ENCODE data around the gene SERPIND1.

The SERPIND1 gene

DNA sequence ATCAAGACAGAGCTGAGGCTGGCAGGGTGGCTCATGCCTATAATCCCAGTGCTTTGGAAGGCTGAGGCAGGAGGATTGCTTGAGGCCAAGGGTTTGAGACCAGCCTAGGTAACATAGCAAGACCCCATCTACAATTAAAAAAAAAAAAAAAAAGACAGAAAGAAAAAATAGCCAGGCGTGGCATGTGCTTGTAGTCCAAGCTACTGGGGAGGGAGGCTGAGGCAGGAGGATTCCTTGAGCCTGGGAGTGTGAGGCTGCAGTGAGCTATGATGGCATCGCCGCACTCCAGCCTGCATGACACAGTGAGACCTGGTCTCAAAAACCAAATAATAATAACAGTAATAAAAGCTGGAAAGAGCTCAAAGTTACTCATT lies 9.4 kb downstream of the SERPIND1 start:
- Histone ChIP-seq H3K4me1 (ENCODE audit: control insufficient read depth, low read depth, low read length) (peaks cover 4% of the 10 kb centered on the region), H3K9ac (ENCODE audit: low read length) (no peak overlapping the region), H2BK120ac (ENCODE audit: low read depth, low read length) (no peak overlapping the region)

DNA sequence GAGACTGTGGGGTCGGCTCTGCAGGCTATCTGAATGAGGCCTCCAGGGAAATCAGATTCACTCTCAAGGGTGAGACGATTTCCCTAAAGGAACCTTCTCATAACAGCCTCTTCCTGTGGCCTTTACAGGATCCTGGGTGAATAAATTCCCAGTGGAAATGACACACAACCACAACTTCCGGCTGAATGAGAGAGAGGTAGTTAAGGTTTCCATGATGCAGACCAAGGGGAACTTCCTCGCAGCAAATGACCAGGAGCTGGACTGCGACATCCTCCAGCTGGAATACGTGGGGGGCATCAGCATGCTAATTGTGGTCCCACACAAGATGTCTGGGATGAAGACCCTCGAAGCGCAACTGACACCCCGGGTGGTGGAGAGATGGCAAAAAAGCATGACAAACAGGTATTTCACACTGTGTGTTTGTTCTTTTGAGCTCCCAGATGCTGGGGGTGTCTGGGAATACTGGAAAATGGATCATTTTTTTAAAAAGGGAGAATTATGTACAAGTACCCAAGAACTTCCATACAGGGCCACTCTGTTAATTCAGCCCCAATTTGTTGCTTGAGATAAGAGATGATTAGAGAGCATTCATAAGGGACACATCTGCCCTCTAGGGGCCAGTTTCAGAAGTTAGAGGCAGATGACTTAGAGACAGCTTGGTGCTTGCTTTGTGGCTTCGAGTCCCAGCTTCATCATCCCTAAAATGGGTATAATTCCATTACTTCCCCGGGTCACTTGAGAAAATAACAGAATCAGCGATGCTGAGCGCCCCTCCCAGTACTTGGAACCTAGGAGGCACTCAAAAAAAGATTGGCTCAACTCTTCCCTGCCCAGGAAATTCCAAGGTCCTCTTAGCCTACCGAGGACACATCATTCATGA lies 10.2 kb downstream of the SERPIND1 start:
- Histone ChIP-seq H3K79me2 (ENCODE audit: control insufficient read depth, insufficient read depth, low read length) (no peaks in the 10 kb centered on the region), H3K79me1 (ENCODE audit: low read length) (no peaks in the 10 kb centered on the region), H2AK5ac (ENCODE audit: low read length) (no peak overlapping the region), H3K56ac (ENCODE audit: low read length) (peak overlapping the region; percentile 31), H3K4me2 (ENCODE audit: low read length) (no peak overlapping the region), H3K27me3 (ENCODE audit: insufficient read depth, low read length, poor library complexity) (no peaks in the 10 kb centered on the region), H3K18ac (ENCODE audit: low read length) (no peak overlapping the region), H2BK15ac (replicated peaks; ENCODE audit: low read depth) (no peak overlapping the region), H2BK120ac (ENCODE audit: low read depth, low read length) (no peak overlapping the region), H3K9ac (ENCODE audit: low read length) (no peak overlapping the region), H3K4me1 (ENCODE audit: control insufficient read depth, low read depth, low read length) (peaks cover 4% of the 10 kb centered on the region), H3K4me3 (ENCODE audit: low read length) (no peak overlapping the region), H3K23ac (ENCODE audit: low read length) (no peak overlapping the region), H2BK5ac (ENCODE audit: low read length) (no peak overlapping the region), H4K5ac (ENCODE audit: low read length) (no peak overlapping the region), H3K4ac (ENCODE audit: low read depth, low read length) (no peak overlapping the region), H4K8ac (ENCODE audit: low read depth, low read length) (no peak overlapping the region), H3K27ac (ENCODE audit: low read depth, low read length) (no peak overlapping the region), H3K36me3 (ENCODE audit: control insufficient read depth, insufficient read depth, low read length) (no peaks in the 10 kb centered on the region)
- no CpG with 5 or more reads among the region's 14 CpGs for WGBS (ENCODE audit: extremely low coverage, insufficient coverage, low lambda C conversion rate)
- peak; percentile 83 for DNase-seq

More for the DNA sequence above, 9.4 kb downstream of the SERPIND1 start:
- no CpG with 5 or more reads among the region's 3 CpGs for WGBS (ENCODE audit: extremely low coverage, insufficient coverage, low lambda C conversion rate)
- Histone ChIP-seq H3K36me3 (ENCODE audit: control insufficient read depth, insufficient read depth, low read length) (no peaks in the 10 kb centered on the region), H3K56ac (ENCODE audit: low read length) (no peak overlapping the region), H2AK5ac (ENCODE audit: low read length) (no peak overlapping the region), H3K4me3 (ENCODE audit: low read length) (no peak overlapping the region), H4K8ac (ENCODE audit: low read depth, low read length) (no peak overlapping the region), H2BK5ac (ENCODE audit: low read length) (no peak overlapping the region), H3K27me3 (ENCODE audit: insufficient read depth, low read length, poor library complexity) (no peaks in the 10 kb centered on the region), H4K5ac (ENCODE audit: low read length) (no peak overlapping the region), H3K4me2 (ENCODE audit: low read length) (no peak overlapping the region), H2BK15ac (replicated peaks; ENCODE audit: low read depth) (no peak overlapping the region), H3K27ac (ENCODE audit: low read depth, low read length) (no peak overlapping the region), H3K79me2 (ENCODE audit: control insufficient read depth, insufficient read depth, low read length) (no peaks in the 10 kb centered on the region), H3K79me1 (ENCODE audit: low read length) (no peaks in the 10 kb centered on the region), H3K18ac (ENCODE audit: low read length) (no peak overlapping the region), H3K23ac (ENCODE audit: low read length) (no peak overlapping the region), H3K4ac (ENCODE audit: low read depth, low read length) (no peak overlapping the region)
- no peak for DNase-seq

DNA sequence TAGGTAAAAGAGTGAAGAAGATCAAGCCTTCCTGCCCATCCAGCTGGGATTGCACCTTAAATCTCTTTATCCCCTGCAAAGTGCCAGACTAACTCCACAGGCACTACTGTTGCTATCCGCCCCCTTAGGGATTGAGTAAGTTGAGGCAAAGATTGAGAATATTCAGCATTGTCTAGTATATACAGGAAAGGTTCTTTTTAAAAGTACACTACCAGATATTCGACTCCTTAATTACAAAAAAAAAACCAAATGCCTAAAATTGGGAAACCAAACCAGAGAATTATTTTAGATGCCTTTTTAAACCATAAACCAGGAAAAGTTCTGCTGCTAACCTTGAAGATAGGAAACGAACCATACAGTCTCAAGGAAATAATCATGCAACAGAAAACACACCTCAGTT lies 11.5 kb downstream of the SERPIND1 start:
- Histone ChIP-seq H3K27me3 (ENCODE audit: insufficient read depth, low read length, poor library complexity) (no peaks in the 10 kb centered on the region), H3K4me2 (ENCODE audit: low read length) (no peak overlapping the region), H4K8ac (ENCODE audit: low read depth, low read length) (no peak overlapping the region), H3K79me2 (ENCODE audit: control insufficient read depth, insufficient read depth, low read length) (no peaks in the 10 kb centered on the region), H4K5ac (ENCODE audit: low read length) (no peak overlapping the region), H2BK5ac (ENCODE audit: low read length) (no peak overlapping the region), H3K4me1 (ENCODE audit: control insufficient read depth, low read depth, low read length) (peaks cover 4% of the 10 kb centered on the region), H3K27ac (ENCODE audit: low read depth, low read length) (no peak overlapping the region), H3K4ac (ENCODE audit: low read depth, low read length) (no peak overlapping the region), H3K18ac (ENCODE audit: low read length) (no peak overlapping the region), H2BK120ac (ENCODE audit: low read depth, low read length) (no peak overlapping the region), H2AK5ac (ENCODE audit: low read length) (no peak overlapping the region), H3K23ac (ENCODE audit: low read length) (no peak overlapping the region), H3K79me1 (ENCODE audit: low read length) (no peaks in the 10 kb centered on the region), H2BK15ac (replicated peaks; ENCODE audit: low read depth) (no peak overlapping the region), H3K56ac (ENCODE audit: low read length) (no peak overlapping the region), H3K36me3 (ENCODE audit: control insufficient read depth, insufficient read depth, low read length) (no peaks in the 10 kb centered on the region), H3K4me3 (ENCODE audit: low read length) (no peak overlapping the region), H3K9ac (ENCODE audit: low read length) (no peak overlapping the region)
- WGBS (ENCODE audit: extremely low coverage, insufficient coverage, low lambda C conversion rate): no CpG with 5 or more reads among the region's 3 CpGs
- peak; percentile 42 for DNase-seq

DNA sequence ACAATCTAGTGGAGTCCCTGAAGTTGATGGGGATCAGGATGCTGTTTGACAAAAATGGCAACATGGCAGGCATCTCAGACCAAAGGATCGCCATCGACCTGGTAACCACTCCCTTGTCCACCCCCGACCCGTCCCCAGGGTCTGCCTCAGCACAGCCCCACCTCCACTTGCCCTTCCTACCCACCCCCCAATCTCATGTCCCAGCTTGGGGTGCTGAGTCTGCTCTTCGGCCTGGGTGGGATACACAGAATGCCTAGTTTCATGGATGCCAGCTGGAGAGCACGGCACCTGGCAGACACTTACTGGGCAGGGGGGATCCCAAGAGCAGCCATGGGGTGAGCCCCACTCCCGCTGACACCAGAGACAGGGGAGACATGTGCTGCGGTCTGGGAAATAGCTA lies 12.1 kb downstream of the SERPIND1 start:
- H2BK5ac ChIP-seq (ENCODE audit: low read length): no peak overlapping the region
- H3K36me3 ChIP-seq (ENCODE audit: control insufficient read depth, insufficient read depth, low read length): no peaks in the 10 kb centered on the region
- no peaks in the 10 kb centered on the region for H3K27me3 ChIP-seq (ENCODE audit: insufficient read depth, low read length, poor library complexity)
- no peak overlapping the region for H3K56ac ChIP-seq (ENCODE audit: low read length)
- no peak overlapping the region for H2BK120ac ChIP-seq (ENCODE audit: low read depth, low read length)
- H3K4ac ChIP-seq (ENCODE audit: low read depth, low read length): no peak overlapping the region
- H3K4me1 ChIP-seq (ENCODE audit: control insufficient read depth, low read depth, low read length): peaks cover 4% of the 10 kb centered on the region
- H4K8ac ChIP-seq (ENCODE audit: low read depth, low read length): no peak overlapping the region
- H2BK15ac ChIP-seq (replicated peaks; ENCODE audit: low read depth): no peak overlapping the region
- H3K4me2 ChIP-seq (ENCODE audit: low read length): no peak overlapping the region
- no peak overlapping the region for H3K23ac ChIP-seq (ENCODE audit: low read length)
- no peaks in the 10 kb centered on the region for H3K79me1 ChIP-seq (ENCODE audit: low read length)
- H3K18ac ChIP-seq (ENCODE audit: low read length): no peak overlapping the region
- H3K4me3 ChIP-seq (ENCODE audit: low read length): no peak overlapping the region
- DNase-seq: no peak
- no peak overlapping the region for H3K27ac ChIP-seq (ENCODE audit: low read depth, low read length)
- H2AK5ac ChIP-seq (ENCODE audit: low read length): no peak overlapping the region
- no peaks in the 10 kb centered on the region for H3K79me2 ChIP-seq (ENCODE audit: control insufficient read depth, insufficient read depth, low read length)
- no CpG with 5 or more reads among the region's 8 CpGs for WGBS (ENCODE audit: extremely low coverage, insufficient coverage, low lambda C conversion rate)
- no peak overlapping the region for H3K9ac ChIP-seq (ENCODE audit: low read length)
- no peak overlapping the region for H4K5ac ChIP-seq (ENCODE audit: low read length)

DNA sequence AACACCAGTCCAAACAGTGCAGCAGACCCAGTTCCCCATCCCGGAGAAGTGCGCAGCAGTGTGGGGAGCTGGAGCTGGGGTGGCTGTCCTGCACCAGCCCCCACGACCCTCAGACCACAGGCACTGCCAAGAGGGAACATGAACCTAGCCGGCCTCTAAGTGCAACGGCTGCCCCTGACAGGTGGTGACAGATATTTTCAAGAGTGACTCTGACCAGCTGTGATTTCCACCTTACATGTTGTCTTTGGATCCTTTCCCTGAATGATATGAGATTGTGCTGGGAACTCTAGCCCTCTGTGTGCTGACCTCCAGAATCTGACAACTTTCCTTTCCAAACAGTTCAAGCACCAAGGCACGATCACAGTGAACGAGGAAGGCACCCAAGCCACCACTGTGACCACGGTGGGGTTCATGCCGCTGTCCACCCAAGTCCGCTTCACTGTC lies 12.6 kb downstream of the SERPIND1 start:
- Histone ChIP-seq H3K27ac (ENCODE audit: low read depth, low read length) (no peak overlapping the region), H3K4me2 (ENCODE audit: low read length) (no peak overlapping the region), H3K9ac (ENCODE audit: low read length) (no peak overlapping the region), H3K18ac (ENCODE audit: low read length) (no peak overlapping the region), H2BK15ac (replicated peaks; ENCODE audit: low read depth) (no peak overlapping the region), H2BK120ac (ENCODE audit: low read depth, low read length) (no peak overlapping the region), H3K56ac (ENCODE audit: low read length) (no peak overlapping the region), H3K36me3 (ENCODE audit: control insufficient read depth, insufficient read depth, low read length) (no peaks in the 10 kb centered on the region), H2AK5ac (ENCODE audit: low read length) (no peak overlapping the region), H3K27me3 (ENCODE audit: insufficient read depth, low read length, poor library complexity) (no peaks in the 10 kb centered on the region), H3K4me1 (ENCODE audit: control insufficient read depth, low read depth, low read length) (peaks cover 4% of the 10 kb centered on the region), H3K79me2 (ENCODE audit: control insufficient read depth, insufficient read depth, low read length) (no peaks in the 10 kb centered on the region), H3K23ac (ENCODE audit: low read length) (no peak overlapping the region), H3K79me1 (ENCODE audit: low read length) (no peaks in the 10 kb centered on the region), H3K4ac (ENCODE audit: low read depth, low read length) (no peak overlapping the region), H4K5ac (ENCODE audit: low read length) (no peak overlapping the region), H3K4me3 (ENCODE audit: low read length) (no peak overlapping the region), H4K8ac (ENCODE audit: low read depth, low read length) (no peak overlapping the region), H2BK5ac (ENCODE audit: low read length) (no peak overlapping the region)
- no peak for DNase-seq
- no CpG with 5 or more reads among the region's 10 CpGs for WGBS (ENCODE audit: extremely low coverage, insufficient coverage, low lambda C conversion rate)

DNA sequence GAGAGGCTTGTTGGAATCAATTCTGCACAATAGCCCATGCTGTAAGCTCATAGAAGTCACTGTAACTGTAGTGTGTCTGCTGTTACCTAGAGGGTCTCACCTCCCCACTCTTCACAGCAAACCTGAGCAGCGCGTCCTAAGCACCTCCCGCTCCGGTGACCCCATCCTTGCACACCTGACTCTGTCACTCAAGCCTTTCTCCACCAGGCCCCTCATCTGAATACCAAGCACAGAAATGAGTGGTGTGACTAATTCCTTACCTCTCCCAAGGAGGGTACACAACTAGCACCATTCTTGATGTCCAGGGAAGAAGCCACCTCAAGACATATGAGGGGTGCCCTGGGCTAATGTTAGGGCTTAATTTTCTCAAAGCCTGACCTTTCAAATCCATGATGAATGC lies 13.3 kb downstream of the SERPIND1 start:
- no peaks in the 10 kb centered on the region for H3K27me3 ChIP-seq (ENCODE audit: insufficient read depth, low read length, poor library complexity)
- H3K79me1 ChIP-seq (ENCODE audit: low read length): no peaks in the 10 kb centered on the region
- no peak overlapping the region for H3K4me3 ChIP-seq (ENCODE audit: low read length)
- no peaks in the 10 kb centered on the region for H3K79me2 ChIP-seq (ENCODE audit: control insufficient read depth, insufficient read depth, low read length)
- no peak overlapping the region for H3K4ac ChIP-seq (ENCODE audit: low read depth, low read length)
- WGBS (ENCODE audit: extremely low coverage, insufficient coverage, low lambda C conversion rate): no CpG with 5 or more reads among the region's 4 CpGs
- DNase-seq: no peak
- H2BK120ac ChIP-seq (ENCODE audit: low read depth, low read length): no peak overlapping the region
- H3K23ac ChIP-seq (ENCODE audit: low read length): no peak overlapping the region
- H3K18ac ChIP-seq (ENCODE audit: low read length): no peak overlapping the region
- H4K8ac ChIP-seq (ENCODE audit: low read depth, low read length): no peak overlapping the region
- H3K4me1 ChIP-seq (ENCODE audit: control insufficient read depth, low read depth, low read length): peaks cover 4% of the 10 kb centered on the region
- H3K56ac ChIP-seq (ENCODE audit: low read length): no peak overlapping the region
- no peak overlapping the region for H2AK5ac ChIP-seq (ENCODE audit: low read length)
- no peak overlapping the region for H2BK15ac ChIP-seq (replicated peaks; ENCODE audit: low read depth)
- no peak overlapping the region for H2BK5ac ChIP-seq (ENCODE audit: low read length)
- no peak overlapping the region for H3K27ac ChIP-seq (ENCODE audit: low read depth, low read length)
- no peaks in the 10 kb centered on the region for H3K36me3 ChIP-seq (ENCODE audit: control insufficient read depth, insufficient read depth, low read length)
- H3K9ac ChIP-seq (ENCODE audit: low read length): no peak overlapping the region
- no peak overlapping the region for H4K5ac ChIP-seq (ENCODE audit: low read length)
- no peak overlapping the region for H3K4me2 ChIP-seq (ENCODE audit: low read length)
